Measurements from ENCODE around the gene RXFP2. TPM values are rescaled to one million over a fixed set of nuclear protein-coding genes. Genes with fewer than 3 reads are reported as not detected.

Gene RXFP2
- total RNA-seq, 2 donors from 2014 or later, result not detected

- H3K4me3 ChIP-seq, result no peak overlapping the region
- 41% methylated on average over 5 of the region's 5 CpGs for WGBS
- no peaks in the 10 kb centered on the region for H3K4me1 ChIP-seq (replicated peaks)
- intact Hi-C loops (cut with DNase I), result no loop called here
- no peak overlapping the region for H3K27ac ChIP-seq
- no peaks in the 10 kb centered on the region for H3K36me3 ChIP-seq
- DNase-seq (ENCODE audit: low spot score), result no peak
- no peaks in the 10 kb centered on the region for H3K9me3 ChIP-seq
- H3K27me3 ChIP-seq (replicated peaks; ENCODE audit: insufficient read depth), result no peaks in the 10 kb centered on the region
- no peak for TF ChIP-seq POLR2AphosphoS5 (IDR thresholded peaks at IDR 0.05)
- TF ChIP-seq CTCF (IDR thresholded peaks at IDR 0.05), result no peak
- no peak for TF ChIP-seq POLR2A (IDR thresholded peaks at IDR 0.05)
Measured at GRCh38 chr13:31850041-31850555, 110.8 kb downstream of the RXFP2 start.

- Histone ChIP-seq H3K27me3 (replicated peaks; ENCODE audit: insufficient read depth) (no peaks in the 10 kb centered on the region), H3K27ac (no peak overlapping the region), H3K4me3 (no peak overlapping the region), H3K36me3 (no peaks in the 10 kb centered on the region), H3K4me1 (replicated peaks) (no peaks in the 10 kb centered on the region), H3K9me3 (no peaks in the 10 kb centered on the region)
- TF ChIP-seq POLR2AphosphoS5 (IDR thresholded peaks at IDR 0.05), result no peak
- TF ChIP-seq POLR2A (IDR thresholded peaks at IDR 0.05), result no peak
- TF ChIP-seq CTCF (IDR thresholded peaks at IDR 0.05), result no peak
- intact Hi-C loops (cut with DNase I), result no loop called here
- WGBS, result 95% methylated on average over 6 of the region's 6 CpGs
- DNase-seq (ENCODE audit: low spot score), result no peak
Measured at GRCh38 chr13:31851216-31851615, 111.9 kb downstream of the RXFP2 start.

Data from prostate gland (tissue), 2 donors.